DOHH2 (cell line): ENCODE results near the gene FAM20C.

ENCODE experiments used
- EZH2phosphoT487 ChIP-seq: fragments of 200-600 bp; sonication (generic); IDR thresholded peaks from 2 replicates; pipeline ENCODE4 v1.6.1; 2017; ENCODE audit warnings: borderline replicate concordance, mild to moderate bottlenecking, antibody characterized with exemption, low read length, moderate library complexity, mixed read lengths
- TF ChIP-seq, protein P1 (sequence below): fragments of 200-600 bp; sonication (generic); IDR thresholded peaks from one replicate; pipeline ENCODE4 v1.5.1; 2014; ENCODE audit warnings: antibody characterized with exemption, mild to moderate bottlenecking, low read depth, low read length; ENCODE audit not compliant: poor library complexity, severe bottlenecking

DNA sequence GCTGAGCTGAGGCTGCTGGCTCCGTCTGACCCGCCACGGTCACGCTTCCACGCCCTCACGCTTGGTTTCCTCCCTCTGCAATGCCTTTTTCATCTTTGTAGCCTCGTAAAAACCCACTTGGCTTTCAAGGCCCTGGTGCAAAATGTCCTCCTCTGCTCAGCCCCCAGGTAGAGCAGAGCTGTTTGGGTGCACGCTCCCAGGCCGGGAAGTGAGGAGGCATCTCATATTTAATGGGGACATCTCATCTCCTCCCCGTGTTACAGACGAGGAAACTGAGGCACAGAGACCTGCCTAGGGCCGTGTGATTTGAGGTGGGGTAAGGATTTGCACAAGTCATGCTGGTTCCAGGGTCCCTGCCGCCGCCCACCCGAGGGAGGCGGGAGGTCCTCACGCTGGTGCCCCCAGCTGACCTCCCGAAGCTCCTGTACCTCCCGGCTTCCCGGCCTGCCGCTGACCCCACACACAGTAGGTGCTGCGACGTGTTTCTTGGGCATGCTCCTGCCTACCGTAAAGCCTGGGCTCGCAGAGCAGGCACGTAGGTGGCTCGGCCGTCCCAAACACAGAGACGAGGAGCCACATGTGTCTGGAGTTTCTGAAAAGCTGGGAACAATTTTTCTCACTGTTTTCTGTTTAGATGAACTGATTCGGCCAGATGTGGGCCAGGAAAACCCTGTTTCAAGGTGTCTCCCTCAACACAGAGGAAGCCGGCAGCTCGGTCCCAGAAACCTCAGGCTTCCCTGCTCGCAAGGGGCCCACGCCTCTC is 109.1 kb downstream of the FAM20C start:
- TF ChIP-seq, protein P1, sequence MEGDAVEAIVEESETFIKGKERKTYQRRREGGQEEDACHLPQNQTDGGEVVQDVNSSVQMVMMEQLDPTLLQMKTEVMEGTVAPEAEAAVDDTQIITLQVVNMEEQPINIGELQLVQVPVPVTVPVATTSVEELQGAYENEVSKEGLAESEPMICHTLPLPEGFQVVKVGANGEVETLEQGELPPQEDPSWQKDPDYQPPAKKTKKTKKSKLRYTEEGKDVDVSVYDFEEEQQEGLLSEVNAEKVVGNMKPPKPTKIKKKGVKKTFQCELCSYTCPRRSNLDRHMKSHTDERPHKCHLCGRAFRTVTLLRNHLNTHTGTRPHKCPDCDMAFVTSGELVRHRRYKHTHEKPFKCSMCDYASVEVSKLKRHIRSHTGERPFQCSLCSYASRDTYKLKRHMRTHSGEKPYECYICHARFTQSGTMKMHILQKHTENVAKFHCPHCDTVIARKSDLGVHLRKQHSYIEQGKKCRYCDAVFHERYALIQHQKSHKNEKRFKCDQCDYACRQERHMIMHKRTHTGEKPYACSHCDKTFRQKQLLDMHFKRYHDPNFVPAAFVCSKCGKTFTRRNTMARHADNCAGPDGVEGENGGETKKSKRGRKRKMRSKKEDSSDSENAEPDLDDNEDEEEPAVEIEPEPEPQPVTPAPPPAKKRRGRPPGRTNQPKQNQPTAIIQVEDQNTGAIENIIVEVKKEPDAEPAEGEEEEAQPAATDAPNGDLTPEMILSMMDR = no peak
- no peak for TF ChIP-seq EZH2phosphoT487
